ENCODE data around the gene DNAJB4. TPM values are rescaled to one million over a fixed set of nuclear protein-coding genes. Genes with fewer than 3 reads are reported as not detected.

Gene DNAJB4
- total and polyA plus RNA-seq, 2 of the 13 experiments (the other 11 are each of a cell fraction or from before 2014, with no cell fraction given): 4.4 to 18.6 TPM

DNA sequence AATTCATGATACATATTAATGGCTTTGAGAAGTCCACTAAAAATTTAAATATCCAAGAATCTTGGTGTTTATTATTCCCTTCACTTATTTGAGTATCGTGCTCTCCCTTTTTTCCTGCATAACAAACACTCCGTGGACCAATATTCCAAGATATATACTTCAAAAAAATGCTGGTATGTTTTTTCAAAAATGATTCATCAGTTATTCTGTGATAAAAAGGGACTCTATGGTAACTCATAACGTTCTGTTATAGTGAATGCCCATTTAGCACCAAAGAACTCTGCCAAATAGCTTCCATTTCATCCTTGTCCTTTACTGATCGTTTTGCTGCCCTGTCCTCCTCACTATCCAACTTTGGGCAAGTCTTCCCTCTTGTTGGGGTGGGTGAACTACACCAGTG lies 53.9 kb downstream of the DNAJB4 start:
- no TSS peak for BruUV-seq (replicated peaks)
- Histone ChIP-seq H3K27me3 (ENCODE audit: control insufficient read depth in 1 of 2, insufficient read depth in 2 of 2, low read length in 2 of 2) (no peaks in the 10 kb centered on the region), H3K36me3 (replicated peaks in 1 of 2; ENCODE audit: control insufficient read depth in 1 of 2, insufficient read depth in 2 of 2, low read length in 2 of 2) (no peaks in the 10 kb centered on the region; a peak in 1 of 5 replicates), H3K9me3 (ENCODE audit: low read length) (no peaks in the 10 kb centered on the region), H3K9ac (ENCODE audit: insufficient read depth, low read depth, low read length) (no peak overlapping the region), H2AFZ (ENCODE audit: low read length) (no peak overlapping the region), H3K27ac (ENCODE audit: extremely low read length, insufficient read depth, low read length) (no peak overlapping the region), H3K4me2 (ENCODE audit: low read depth, low read length) (no peak overlapping the region), H3K4me1 (ENCODE audit: insufficient read depth, low read length) (no peaks in the 10 kb centered on the region), H3K79me2 (ENCODE audit: insufficient read depth, low read length) (peaks cover 64% of the 10 kb centered on the region), H3K4me3 (replicated peaks in 1 of 3; ENCODE audit: insufficient read depth in 1 of 3, low read depth in 2 of 3, low read length in 3 of 3) (no peak overlapping the region), H4K20me1 (ENCODE audit: insufficient read depth, low read length) (peaks cover 7% of the 10 kb centered on the region; the same call in 1 of the 2 replicates)
- in situ Hi-C loops (cut with HindIII; ENCODE audit: extremely low pct_ligation_motif_present, low pct_unique_long_range_greater_than_20kb): no loop called here
- no peak for FAIRE-seq
- CTCF ChIA-PET (ENCODE audit: low intra/inter-chr PET ratio, low total read pairs): no interaction called here
- DNase-seq (ENCODE audit: low spot score): no peak
- no peak for ATAC-seq
- 95% methylated on average over 4 of the region's 4 CpGs for WGBS (ENCODE audit: low lambda C conversion rate)
- intact Hi-C loops (cut with micrococcal nuclease; ENCODE audit: unreplicated experiment): no loop called here
- TF ChIP-seq KAT2B (IDR thresholded peaks at IDR 0.05; ENCODE audit: borderline replicate concordance, low read depth, low read length) (no peak), KLF6 (CRISPR knock-in tag; IDR thresholded peaks at IDR 0.05) (no peak), ZNF674 (CRISPR knock-in tag; IDR thresholded peaks at IDR 0.05; ENCODE audit: low read depth) (no peak), ARHGAP35 (CRISPR knock-in tag; IDR thresholded peaks at IDR 0.05; ENCODE audit: borderline replicate concordance) (no peak), ZNF749 (CRISPR knock-in tag; IDR thresholded peaks at IDR 0.05; ENCODE audit: borderline replicate concordance) (no peak), SOX6 (IDR thresholded peaks at IDR 0.05) (no peak), SOX6 (CRISPR knock-in tag; IDR thresholded peaks at IDR 0.05) (no peak), ZNF10 (CRISPR knock-in tag; IDR thresholded peaks at IDR 0.05; ENCODE audit: borderline replicate concordance, low read depth) (no peak)
- TF ChIP-seq, protein P1, sequence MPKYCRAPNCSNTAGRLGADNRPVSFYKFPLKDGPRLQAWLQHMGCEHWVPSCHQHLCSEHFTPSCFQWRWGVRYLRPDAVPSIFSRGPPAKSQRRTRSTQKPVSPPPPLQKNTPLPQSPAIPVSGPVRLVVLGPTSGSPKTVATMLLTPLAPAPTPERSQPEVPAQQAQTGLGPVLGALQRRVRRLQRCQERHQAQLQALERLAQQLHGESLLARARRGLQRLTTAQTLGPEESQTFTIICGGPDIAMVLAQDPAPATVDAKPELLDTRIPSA (CRISPR knock-in tag; IDR thresholded peaks at IDR 0.05; ENCODE audit: borderline replicate concordance): no peak
- TF ChIP-seq, protein P2, sequence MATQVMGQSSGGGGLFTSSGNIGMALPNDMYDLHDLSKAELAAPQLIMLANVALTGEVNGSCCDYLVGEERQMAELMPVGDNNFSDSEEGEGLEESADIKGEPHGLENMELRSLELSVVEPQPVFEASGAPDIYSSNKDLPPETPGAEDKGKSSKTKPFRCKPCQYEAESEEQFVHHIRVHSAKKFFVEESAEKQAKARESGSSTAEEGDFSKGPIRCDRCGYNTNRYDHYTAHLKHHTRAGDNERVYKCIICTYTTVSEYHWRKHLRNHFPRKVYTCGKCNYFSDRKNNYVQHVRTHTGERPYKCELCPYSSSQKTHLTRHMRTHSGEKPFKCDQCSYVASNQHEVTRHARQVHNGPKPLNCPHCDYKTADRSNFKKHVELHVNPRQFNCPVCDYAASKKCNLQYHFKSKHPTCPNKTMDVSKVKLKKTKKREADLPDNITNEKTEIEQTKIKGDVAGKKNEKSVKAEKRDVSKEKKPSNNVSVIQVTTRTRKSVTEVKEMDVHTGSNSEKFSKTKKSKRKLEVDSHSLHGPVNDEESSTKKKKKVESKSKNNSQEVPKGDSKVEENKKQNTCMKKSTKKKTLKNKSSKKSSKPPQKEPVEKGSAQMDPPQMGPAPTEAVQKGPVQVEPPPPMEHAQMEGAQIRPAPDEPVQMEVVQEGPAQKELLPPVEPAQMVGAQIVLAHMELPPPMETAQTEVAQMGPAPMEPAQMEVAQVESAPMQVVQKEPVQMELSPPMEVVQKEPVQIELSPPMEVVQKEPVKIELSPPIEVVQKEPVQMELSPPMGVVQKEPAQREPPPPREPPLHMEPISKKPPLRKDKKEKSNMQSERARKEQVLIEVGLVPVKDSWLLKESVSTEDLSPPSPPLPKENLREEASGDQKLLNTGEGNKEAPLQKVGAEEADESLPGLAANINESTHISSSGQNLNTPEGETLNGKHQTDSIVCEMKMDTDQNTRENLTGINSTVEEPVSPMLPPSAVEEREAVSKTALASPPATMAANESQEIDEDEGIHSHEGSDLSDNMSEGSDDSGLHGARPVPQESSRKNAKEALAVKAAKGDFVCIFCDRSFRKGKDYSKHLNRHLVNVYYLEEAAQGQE (IDR thresholded peaks at IDR 0.05; ENCODE audit: borderline replicate concordance in 1 of 2, low read depth in 1 of 2, low read length in 2 of 2): no peak
- POLR2A ChIA-PET: no interaction called here
